ENCODE measurements around the gene AQP7. TPM values are rescaled to one million over a fixed set of nuclear protein-coding genes. Genes with fewer than 3 reads are reported as not detected.
"Not testable (repeated sequence)": the region's sequence is repeated elsewhere in the genome, so short reads cannot be mapped to it uniquely, and the experiment has no call there.

Gene AQP7
- 323 TPM for total RNA-seq
- long read RNA-seq, transcript AQP7-201 (8 exons, 1,256 nt): major isoform, 307 of 934 reads
- long read RNA-seq, transcript AQP7-208 (6 exons, 1,668 nt): minor isoform, 22 of 934 reads
- long read RNA-seq, transcript AQP7-202 (7 exons, 1,068 nt): minor isoform, 6 of 934 reads
- long read RNA-seq, transcript AQP7-213 (7 exons, 1,270 nt): minor isoform, 167 of 934 reads
- long read RNA-seq, partial matches to known transcripts: 83 of 934 reads
- long read RNA-seq, other reads (novel, unspliced or antisense): 338 of 934 reads

- DNase-seq (ENCODE audit: low spot score): not testable (repeated sequence)
Observed at GRCh38 chr9:33402371-33402770, at the start of gene AQP7. AQP7 (minus strand) TSS chr9:33402568; CDS start chr9:33401262, 1,306 bp downstream.

DNA sequence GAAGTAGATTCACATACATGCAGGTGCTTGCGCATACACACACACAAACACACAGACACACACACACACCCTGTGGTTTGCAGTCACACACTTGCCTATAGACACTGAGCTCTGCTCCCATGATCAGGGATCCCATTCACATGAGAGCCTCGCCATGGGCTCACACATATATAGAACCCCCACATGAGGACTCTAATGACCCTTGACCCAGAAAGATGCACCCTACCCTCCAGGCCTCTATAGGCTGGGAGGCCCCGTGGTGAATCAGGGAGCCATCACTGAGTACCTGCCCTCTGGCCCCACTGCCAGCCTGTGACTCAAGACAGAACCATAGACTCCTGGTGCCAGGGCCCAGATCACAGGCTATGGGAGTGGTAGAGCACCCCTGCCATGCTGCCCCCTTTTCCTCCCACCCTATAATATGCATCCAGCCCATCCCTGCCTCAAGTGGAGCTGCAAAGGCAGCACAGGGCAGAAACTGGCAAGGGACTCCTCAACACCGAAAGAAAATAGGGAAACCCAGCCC, 48.3 kb upstream of the AQP7 start:
- DNase-seq (ENCODE audit: low spot score): no peak

DNA sequence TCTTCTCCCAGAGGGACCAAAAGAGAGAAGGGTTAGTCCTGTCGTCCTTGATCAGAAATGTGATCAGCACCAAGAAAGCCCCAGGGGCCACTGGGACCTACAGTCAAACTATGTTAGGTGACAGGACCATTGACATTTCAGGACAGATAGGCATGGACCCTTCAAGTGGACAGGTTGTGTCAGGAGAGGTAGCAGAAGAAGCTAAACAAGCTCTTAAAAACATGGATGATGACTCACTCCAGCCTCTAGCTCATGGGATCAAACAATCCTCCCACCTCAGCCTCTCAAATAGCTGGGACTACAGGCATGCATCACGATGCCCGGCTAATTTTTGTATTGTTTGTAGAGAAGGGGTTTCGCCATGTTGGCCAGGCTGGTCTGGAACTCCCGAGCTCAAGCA, 47.3 kb upstream of the AQP7 start:
- no peak for DNase-seq (ENCODE audit: low spot score)

DNA sequence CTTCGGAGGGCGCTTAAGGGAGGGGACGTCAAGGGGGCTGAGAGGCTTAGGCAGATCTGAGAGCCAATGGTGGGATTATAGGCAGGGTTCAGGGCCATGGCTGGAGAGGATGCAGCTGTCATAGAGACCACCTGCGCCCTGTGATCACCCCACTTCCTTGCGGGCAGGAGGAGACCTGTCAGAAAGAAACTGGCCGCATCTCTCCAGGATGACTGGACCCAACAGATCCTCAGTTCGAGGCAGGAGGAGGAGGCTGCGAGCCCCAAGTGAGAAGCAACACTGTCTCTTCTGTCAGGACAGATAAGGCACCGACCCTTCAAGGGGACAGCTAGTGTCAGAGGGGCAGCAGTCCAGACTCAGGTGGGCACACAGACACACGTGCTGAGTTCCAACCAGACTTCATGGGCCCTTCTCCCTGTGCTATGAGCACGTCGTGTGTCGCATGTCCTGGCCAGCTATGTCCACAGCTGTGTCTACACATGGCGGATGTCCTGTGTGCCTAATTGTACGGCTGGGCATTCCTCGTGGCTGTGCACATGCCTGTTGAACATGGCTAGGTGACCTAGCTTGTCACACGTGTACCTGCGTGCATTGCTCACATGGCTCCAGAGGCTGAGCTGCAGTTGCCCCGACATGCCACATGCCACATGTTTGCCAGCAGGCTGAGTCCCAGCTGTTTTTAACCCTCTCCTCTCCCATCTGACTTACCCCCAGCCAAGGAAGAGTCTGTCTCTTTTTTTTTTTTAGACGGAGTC, 45.6 kb upstream of the AQP7 start:
- no peak for DNase-seq (ENCODE audit: low spot score)

DNA sequence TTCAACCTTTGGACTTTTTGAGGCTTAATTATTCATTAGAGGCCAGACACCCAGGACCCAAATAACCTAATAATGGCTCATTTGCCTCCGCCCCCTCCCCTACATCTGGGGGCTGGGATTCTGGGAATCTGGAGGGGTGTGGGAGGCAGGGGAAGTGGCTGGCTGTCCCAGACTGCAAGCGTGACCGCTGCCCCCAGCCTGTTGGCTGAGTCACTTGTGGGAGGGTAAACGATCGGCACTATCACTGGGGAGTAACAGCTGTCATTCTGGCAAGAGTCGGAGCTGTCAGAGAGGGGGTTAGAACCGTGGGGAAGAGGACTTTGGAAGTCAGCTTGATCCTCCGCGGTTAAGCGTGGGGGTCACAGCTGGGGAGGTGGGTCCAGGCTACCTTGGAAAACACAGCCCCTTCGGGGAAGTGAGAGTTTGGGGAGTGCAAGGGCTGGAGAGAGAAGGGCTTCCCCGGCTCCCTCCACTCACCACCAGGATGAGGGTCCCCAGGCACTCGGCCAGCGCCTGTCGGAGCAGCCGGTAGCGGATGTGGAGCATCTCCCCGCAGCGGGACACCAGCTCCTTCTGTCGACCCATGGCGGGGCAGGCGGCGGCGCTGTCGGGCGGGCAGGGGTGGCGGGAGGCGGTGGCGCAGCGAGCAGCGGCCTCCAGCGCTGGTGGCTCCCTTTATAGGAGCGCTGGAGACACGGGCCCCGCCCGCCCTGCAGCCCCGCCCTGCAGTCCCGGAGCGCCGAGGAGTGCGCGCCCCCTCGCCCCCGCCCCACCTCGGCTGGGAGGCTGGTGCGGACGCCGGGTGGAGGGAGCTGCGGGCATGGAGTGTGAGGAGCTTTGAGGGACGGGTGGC, 44.8 kb upstream of the AQP7 start, which contains the start of gene AQP3:
Gene AQP3, minus strand, starts transcription at position 648 of the 853 bp plus-strand sequence. Its CDS starts 63 bp downstream, at position 585.
- DNase-seq (ENCODE audit: low spot score): peak; percentile 92

- DNase-seq (ENCODE audit: low spot score): no peak
Observed at GRCh38 chr9:33446240-33446945, 44.0 kb upstream of the AQP7 start.

DNA sequence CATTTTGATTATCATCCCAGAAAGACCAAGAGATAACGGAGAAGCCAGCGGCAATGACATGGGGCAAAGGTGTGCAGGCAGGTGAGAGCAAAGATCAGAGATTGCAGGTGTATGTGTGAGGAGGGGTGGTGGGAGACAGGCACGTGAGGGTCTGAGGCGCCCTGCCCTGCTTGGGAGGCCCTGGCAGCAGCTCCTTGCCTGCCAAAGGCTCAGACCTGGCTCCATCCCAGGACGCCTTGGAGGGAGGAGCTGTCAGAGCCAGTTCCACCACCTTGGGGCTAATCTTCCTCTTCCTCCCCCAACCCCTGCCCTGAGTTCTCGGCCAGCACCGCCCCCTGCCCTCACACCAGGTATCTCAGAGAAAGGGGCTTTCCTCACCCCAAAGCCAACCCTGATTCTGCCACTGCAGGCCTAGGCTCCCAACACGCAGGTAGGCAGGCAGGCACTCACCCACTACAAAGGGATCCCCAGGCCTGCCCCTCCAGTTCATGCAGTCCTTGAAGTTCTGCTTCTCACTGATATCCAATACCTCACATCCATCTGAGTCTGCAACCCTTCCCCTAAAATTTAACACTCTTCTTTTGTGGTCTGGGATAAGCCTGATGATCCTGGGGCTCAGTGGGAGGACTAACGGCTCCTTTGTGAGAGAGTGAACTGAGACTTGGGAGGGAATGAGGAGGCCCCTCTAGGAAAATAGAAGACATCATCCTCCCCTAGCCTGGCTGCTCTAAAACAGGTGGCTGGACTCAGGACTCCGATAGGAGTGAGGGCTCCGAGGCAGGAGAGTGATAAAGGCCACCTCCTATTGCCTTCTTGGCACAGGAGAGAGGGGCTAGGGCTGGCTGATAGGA, 43.2 kb upstream of the AQP7 start:
- no peak for DNase-seq (ENCODE audit: low spot score)

DNA sequence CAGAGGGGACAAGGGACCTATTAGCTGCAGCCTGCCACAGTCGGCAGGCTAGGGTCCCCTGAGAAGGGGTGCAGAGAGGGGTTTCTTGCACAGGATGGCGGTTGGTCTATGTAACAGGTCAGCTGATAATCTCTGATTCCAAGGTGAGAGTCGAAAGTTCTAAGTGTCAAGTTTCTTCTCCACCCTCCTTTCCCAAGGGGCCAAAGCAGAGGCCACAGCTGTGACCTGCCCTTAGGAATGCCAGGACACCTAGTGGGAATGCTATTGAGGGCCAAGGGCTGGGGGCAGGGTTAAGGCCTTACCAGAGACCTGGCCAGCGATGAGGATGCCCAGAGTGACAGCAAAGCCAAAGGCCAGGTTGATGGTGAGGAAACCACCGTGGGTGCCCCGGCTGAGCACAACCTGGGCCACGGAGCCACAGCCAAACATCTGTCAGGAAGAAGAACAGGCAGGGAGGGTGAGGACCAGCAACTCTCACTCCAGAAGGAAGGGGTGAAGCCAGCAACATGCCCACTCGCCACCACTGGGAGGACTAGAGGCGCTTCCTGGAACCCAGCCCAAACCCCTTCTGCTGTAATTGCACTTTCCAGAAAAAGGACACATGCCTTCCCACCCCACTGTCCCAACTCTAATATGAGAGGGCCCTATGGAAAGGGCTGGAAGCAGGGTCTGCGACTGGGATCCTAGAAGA, 41.2 kb upstream of the AQP7 start:
- no peak for DNase-seq (ENCODE audit: low spot score)

DNA sequence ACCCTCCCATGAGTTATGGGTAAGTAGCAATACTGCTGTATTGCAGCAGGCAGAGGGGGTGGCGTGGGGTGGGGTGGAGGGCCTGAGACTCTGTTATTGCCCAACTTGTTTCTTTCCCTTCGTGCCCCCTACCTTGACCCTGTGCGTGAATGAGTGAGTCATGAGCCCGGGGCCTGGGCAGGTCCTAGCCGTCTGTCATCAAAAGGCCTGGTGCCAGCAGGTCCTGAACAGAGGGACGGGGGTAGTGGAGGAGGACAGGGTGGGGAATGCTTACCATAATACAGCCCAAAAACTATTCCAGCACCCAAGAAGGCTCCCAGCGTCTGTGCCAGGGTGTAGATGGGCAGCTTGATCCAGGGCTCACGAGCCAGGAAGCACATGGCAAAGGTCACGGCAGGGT, 40.7 kb upstream of the AQP7 start:
- DNase-seq (ENCODE audit: low spot score): no peak

- no peak for DNase-seq (ENCODE audit: low spot score)
Observed at GRCh38 chr9:33442125-33442524, 39.8 kb upstream of the AQP7 start.

GRCh38 chr9:33440609-33441008, 38.2 kb upstream of the AQP7 start:
- no peak for DNase-seq (ENCODE audit: low spot score)

DNA sequence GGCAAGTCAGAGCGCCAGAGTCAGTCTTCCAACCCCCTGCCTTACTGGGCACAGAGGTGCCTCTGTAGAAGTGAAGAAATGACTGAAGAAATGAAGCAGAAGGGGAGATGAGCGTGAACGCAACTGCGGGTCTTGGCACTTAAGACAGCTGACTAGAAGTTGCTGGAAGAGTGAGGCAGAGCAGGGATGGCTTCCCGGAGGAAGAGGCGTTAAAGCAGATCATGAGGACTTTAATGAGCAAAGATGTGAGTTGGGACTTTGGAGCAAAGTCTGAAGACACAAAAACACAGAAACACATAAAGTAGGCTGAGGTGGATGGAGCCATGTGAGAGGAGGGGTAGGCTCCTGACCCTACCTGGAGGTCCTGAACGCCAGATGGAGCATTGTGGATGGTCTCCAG, 37.8 kb upstream of the AQP7 start:
- no peak for DNase-seq (ENCODE audit: low spot score)

DNA sequence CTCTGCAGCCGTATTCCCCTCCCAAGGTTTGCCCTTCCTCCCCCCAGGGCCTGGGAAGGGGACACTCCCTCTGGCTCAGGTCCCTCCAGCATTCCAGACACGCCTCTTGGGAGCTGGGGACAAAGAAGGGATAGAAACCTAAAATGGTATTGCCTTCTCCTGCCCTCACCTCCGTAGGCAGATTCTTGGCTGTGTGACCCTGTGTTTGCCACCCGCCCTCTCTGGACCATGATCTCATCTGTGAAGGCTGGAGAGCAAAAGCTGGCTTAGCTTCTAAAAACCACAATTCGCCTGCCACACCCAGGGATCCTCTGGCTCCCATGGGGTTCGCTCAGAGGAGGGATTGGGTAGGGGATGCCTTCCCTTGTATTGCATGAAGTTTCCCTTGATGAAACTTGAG, 37.4 kb upstream of the AQP7 start:
- no peak for DNase-seq (ENCODE audit: low spot score)

DNA sequence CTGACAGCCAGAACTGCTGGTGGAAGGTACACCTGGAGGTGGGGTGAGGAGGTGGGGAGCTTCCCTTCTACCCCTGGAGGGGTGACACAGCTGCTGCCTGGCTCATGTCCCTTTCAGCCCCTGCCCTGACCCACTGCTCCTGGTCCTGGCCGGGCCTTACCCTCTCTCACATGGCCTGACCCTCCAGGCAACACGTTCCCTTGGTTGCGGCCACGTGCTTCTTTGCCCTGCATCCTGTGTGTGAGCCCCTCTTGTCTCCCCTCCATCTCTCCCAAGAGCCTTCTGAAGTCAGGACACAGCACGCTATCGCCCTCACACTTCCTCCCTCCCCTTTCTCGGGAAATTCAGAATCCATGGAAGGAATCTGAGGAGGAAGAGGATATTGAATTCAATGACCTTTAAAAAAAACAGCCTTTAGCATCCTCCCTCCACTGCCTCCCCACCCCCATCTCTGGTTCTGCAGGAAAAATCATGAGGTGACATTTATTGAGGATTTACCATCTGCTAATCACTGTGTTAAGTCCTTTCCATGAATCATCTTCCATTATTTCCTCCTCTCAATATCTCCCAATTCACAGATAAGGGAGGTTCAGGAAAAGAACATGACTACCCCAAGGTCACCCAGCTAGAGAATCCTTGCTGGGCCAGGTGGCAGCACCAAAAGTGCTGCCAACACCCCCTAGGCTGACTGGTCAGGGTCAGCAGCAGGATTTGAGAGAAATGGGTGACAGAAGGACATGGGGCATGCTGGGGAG, 36.7 kb upstream of the AQP7 start:
- no peak for DNase-seq (ENCODE audit: low spot score)

- DNase-seq (ENCODE audit: low spot score): no peak
Observed at GRCh38 chr9:33437898-33438297, 35.5 kb upstream of the AQP7 start.

DNA sequence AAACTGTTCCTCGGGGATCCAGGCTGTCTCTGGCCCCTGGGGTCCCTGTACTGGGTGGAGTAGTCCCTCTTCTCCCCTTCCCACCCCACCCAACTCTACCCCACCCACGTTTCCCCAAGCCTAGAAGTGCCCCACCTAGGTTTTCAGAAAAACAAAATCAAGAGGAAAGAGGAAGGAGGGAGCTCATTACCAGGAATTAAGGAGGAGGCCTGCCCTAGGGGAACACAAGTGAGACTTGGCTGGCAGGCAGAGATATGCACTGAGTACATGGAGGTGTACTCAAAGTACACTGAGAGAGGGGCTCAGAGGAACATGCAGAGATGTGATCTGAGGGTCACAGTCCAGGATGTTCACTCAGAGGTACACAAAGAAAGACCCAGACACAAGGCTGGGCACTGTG, 34.8 kb upstream of the AQP7 start:
- no peak for DNase-seq (ENCODE audit: low spot score)

- no peak for DNase-seq (ENCODE audit: low spot score)
Observed at GRCh38 chr9:33436445-33436844, 34.1 kb upstream of the AQP7 start.

DNA sequence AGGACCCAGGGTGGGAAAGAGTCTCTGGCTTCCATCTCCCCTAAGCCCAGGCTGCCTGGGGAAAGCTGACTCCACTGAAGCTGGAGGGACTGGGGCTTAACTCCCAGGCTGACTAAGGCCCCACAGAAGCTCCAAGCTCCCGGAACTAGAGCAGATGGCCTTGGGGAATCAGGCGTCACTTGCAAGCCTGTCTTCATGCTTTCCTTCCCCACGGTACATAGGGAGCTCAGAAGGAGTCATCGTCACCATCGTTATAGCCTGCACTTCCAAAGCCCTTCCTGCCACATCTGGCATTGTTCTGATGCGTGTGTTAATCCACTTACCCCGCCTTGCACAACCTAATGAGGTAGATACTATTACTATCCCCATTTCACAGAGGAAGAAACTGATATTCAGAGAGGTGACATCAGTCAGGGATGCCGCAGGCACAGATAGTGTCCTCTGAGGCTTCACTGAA, 33.5 kb upstream of the AQP7 start:
- DNase-seq (ENCODE audit: low spot score): no peak
